ENCODE measurements around the gene BHLHE40.

GRCh38 chr3:5009506-5010109 lies 30.4 kb downstream of the BHLHE40 start:
- TF ChIP-seq CTCF (IDR thresholded peaks at IDR 0.05; ENCODE audit: low read depth, low read length) (no peak), POLR2A (IDR thresholded peaks at IDR 0.05; ENCODE audit: extremely low read depth, insufficient read length) (no peak)
